ENCODE results near the gene SASS6. TPM values are rescaled to one million over a fixed set of nuclear protein-coding genes. Genes with fewer than 3 reads are reported as not detected.

SASS6 gene
- total and polyA plus RNA-seq, 2 donors (not counting 3 experiments of a cell fraction or from before 2014, with no cell fraction given) = 0.44 to 7.3 TPM

GRCh38 chr1:100080331-100080730, 52.4 kb downstream of the SASS6 start:
- TF ChIP-seq POLR2AphosphoS5 (IDR thresholded peaks at IDR 0.05; ENCODE audit: insufficient read depth, low read depth, low read length) (no peak), MAX (IDR thresholded peaks at IDR 0.05; ENCODE audit: insufficient read depth, insufficient read length) (no peak), GATA2 (IDR thresholded peaks at IDR 0.05; ENCODE audit: insufficient read depth, insufficient read length, low read depth, low read length) (no peak), JUN (IDR thresholded peaks at IDR 0.05; ENCODE audit: borderline replicate concordance, insufficient read depth, insufficient read length, low read depth) (no peak)
- Histone ChIP-seq H3K79me2 (ENCODE audit: control insufficient read depth, insufficient read depth, low read length) (no peaks in the 10 kb centered on the region), H3K4me3 (replicated peaks in 1 of 3; ENCODE audit: insufficient read depth in 1 of 3, low read depth in 1 of 3, low read length in 3 of 3) (no peak overlapping the region), H3K27me3 (ENCODE audit: control insufficient read depth in 2 of 2, insufficient read depth in 2 of 2, low read length in 2 of 2) (no peaks in the 10 kb centered on the region), H3K9me3 (replicated peaks; ENCODE audit: control insufficient read depth, insufficient read depth, low read length) (no peaks in the 10 kb centered on the region), H2AFZ (ENCODE audit: low read depth, low read length) (no peak overlapping the region), H3K36me3 (ENCODE audit: control insufficient read depth in 2 of 2, extremely low read depth in 1 of 2, insufficient read depth in 2 of 2, low read length in 2 of 2) (peaks cover 3 to 20% of the 10 kb centered on the region in 2 experiments), H3K4me1 (ENCODE audit: control insufficient read depth, extremely low read depth, insufficient read depth, low read length) (peaks cover 4% of the 10 kb centered on the region), H3K4me2 (ENCODE audit: insufficient read depth, low read length) (no peak overlapping the region), H3K27ac (ENCODE audit: insufficient read depth, low read depth, low read length) (no peak overlapping the region), H3K9me1 (replicated peaks; ENCODE audit: control insufficient read depth, extremely low read depth, insufficient read depth, low read length) (no peaks in the 10 kb centered on the region), H3K9ac (replicated peaks; ENCODE audit: extremely low read depth, insufficient read depth, low read length) (no peak overlapping the region), H4K20me1 (replicated peaks; ENCODE audit: control insufficient read depth, extremely low read depth, insufficient read depth, low read length) (no peaks in the 10 kb centered on the region)
- DNase-seq (ENCODE audit: low read depth, low spot score) = no peak
- dilution Hi-C loops (cut with MboI; ENCODE audit: extremely low pct_ligation_motif_present, low sequenced_read_pairs) (no loop called here), intact Hi-C loops (cut with micrococcal nuclease) (loop anchor here (5.0 kb wide), 1 partner anchor 377 kb away; no protein-coding TSS in a partner anchor)
- FAIRE-seq = no peak
- ChIA-PET POLR2A (no interaction called here), CTCF (no interaction called here)
- BruUV-seq (replicated peaks) = no TSS peak

GRCh38 chr1:100077531-100077930, 55.2 kb downstream of the SASS6 start:
- dilution Hi-C loops (cut with MboI; ENCODE audit: extremely low pct_ligation_motif_present, low sequenced_read_pairs) (no loop called here), intact Hi-C loops (cut with micrococcal nuclease) (no loop called here)
- no peaks in the 10 kb centered on the region for H3K27me3 ChIP-seq (ENCODE audit: control insufficient read depth in 2 of 2, insufficient read depth in 2 of 2, low read length in 2 of 2)
- peaks cover 3 to 25% of the 10 kb centered on the region in 2 experiments for H3K36me3 ChIP-seq (ENCODE audit: control insufficient read depth in 2 of 2, extremely low read depth in 1 of 2, insufficient read depth in 2 of 2, low read length in 2 of 2)
- H3K4me3 ChIP-seq (replicated peaks in 1 of 3; ENCODE audit: insufficient read depth in 1 of 3, low read depth in 1 of 3, low read length in 3 of 3) = no peak overlapping the region
- DNase-seq (ENCODE audit: low read depth, low spot score) = peak; percentile 89
- ChIA-PET CTCF (no interaction called here), POLR2A (no interaction called here)
- H3K9me1 ChIP-seq (replicated peaks; ENCODE audit: control insufficient read depth, extremely low read depth, insufficient read depth, low read length) = no peaks in the 10 kb centered on the region
- H3K9ac ChIP-seq (replicated peaks; ENCODE audit: extremely low read depth, insufficient read depth, low read length) = no peak overlapping the region
- TF ChIP-seq MAX (IDR thresholded peaks at IDR 0.05; ENCODE audit: insufficient read depth, insufficient read length) (no peak), FOS (IDR thresholded peaks at IDR 0.05; ENCODE audit: borderline replicate concordance, insufficient read depth, low read length) (no peak), CTCF (IDR thresholded peaks at IDR 0.05; ENCODE audit: extremely low read depth in 1 of 2, insufficient read depth in 1 of 2, low read depth in 1 of 2, low read length in 2 of 2) (no peak), JUN (IDR thresholded peaks at IDR 0.05; ENCODE audit: borderline replicate concordance, insufficient read depth, insufficient read length, low read depth) (no peak), EZH2 (IDR thresholded peaks at IDR 0.05; ENCODE audit: borderline replicate concordance, low read depth, low read length, severe bottlenecking) (no peak), GATA2 (IDR thresholded peaks at IDR 0.05; ENCODE audit: insufficient read depth, insufficient read length, low read depth, low read length) (no peak), POLR2AphosphoS5 (IDR thresholded peaks at IDR 0.05; ENCODE audit: insufficient read depth, low read depth, low read length) (no peak), POLR2A (IDR thresholded peaks at IDR 0.05; ENCODE audit: low read depth, low read length) (no peak), MYC (IDR thresholded peaks at IDR 0.05; ENCODE audit: low read depth, low read length) (no peak)
- BruUV-seq (replicated peaks) = no TSS peak
- peak overlapping the region; percentile 16 for H3K27ac ChIP-seq (ENCODE audit: insufficient read depth, low read depth, low read length)
- peak; percentile 40 for FAIRE-seq
- H3K4me1 ChIP-seq (ENCODE audit: control insufficient read depth, extremely low read depth, insufficient read depth, low read length) = peaks cover 4% of the 10 kb centered on the region
- H3K4me2 ChIP-seq (ENCODE audit: insufficient read depth, low read length) = no peak overlapping the region
- no peak overlapping the region for H2AFZ ChIP-seq (ENCODE audit: low read depth, low read length)
- H4K20me1 ChIP-seq (replicated peaks; ENCODE audit: control insufficient read depth, extremely low read depth, insufficient read depth, low read length) = peaks cover 2% of the 10 kb centered on the region
- peaks cover 4% of the 10 kb centered on the region for H3K79me2 ChIP-seq (ENCODE audit: control insufficient read depth, insufficient read depth, low read length)
- no peaks in the 10 kb centered on the region for H3K9me3 ChIP-seq (replicated peaks; ENCODE audit: control insufficient read depth, insufficient read depth, low read length)
